SU-DHL-6 (cell line): ENCODE data around the gene IGLL5.

Source experiments
- H2AFZ ChIP-seq: fragments of 200-600 bp; sonication (generic); 2 replicates; pipeline ENCODE4 v1.6.1; 2014; ENCODE audit warnings: low read depth, mild to moderate bottlenecking, moderate library complexity, mixed read lengths, antibody characterized with exemption, low read length; ENCODE audit not compliant: severe bottlenecking
- H3F3A ChIP-seq: fragments of 200-600 bp; shearing (Covaris generic); 2 replicates; pipeline ENCODE4 v1.6.0; 2016; ENCODE audit warnings: antibody characterized with exemption, mild to moderate bottlenecking; ENCODE audit not compliant: insufficient read depth
- H3K27ac ChIP-seq: fragments of 200-600 bp; sonication (generic); 2 replicates; pipeline ENCODE4 v1.5.1; 2016; ENCODE audit warnings: low read depth, mild to moderate bottlenecking, low read length, moderate library complexity, mixed read lengths
- H3K27me3 ChIP-seq: fragments of 200-600 bp; sonication (generic), shearing (Covaris generic); 2 replicates; pipeline ENCODE4 v1.6.0; 2014; ENCODE audit warnings: mild to moderate bottlenecking, low read length
- H3K36me3 ChIP-seq: fragments of 200-600 bp; sonication (generic); 2 replicates; pipeline ENCODE4 v1.6.1; 2014; ENCODE audit warnings: mild to moderate bottlenecking, low read length, mixed read lengths
- H3K4me2 ChIP-seq: fragments of 300-600, 200-600 bp; shearing (Covaris generic), sonication (generic); 2 replicates; pipeline ENCODE4 v1.6.0; 2014; ENCODE audit warnings: low read length, low read depth, mild to moderate bottlenecking; ENCODE audit not compliant: poor library complexity, severe bottlenecking
- H3K4me3 ChIP-seq: fragments of 200-600 bp; sonication (generic); 2 replicates; pipeline ENCODE4 v1.5.1; 2014; ENCODE audit warnings: antibody characterized with exemption, low read length, mild to moderate bottlenecking, mixed read lengths; ENCODE audit not compliant: insufficient read depth, poor library complexity, severe bottlenecking
- H3K79me2 ChIP-seq: fragments of 200-600 bp; sonication (generic); 2 replicates; pipeline ENCODE4 v1.6.1; 2014; ENCODE audit warnings: mild to moderate bottlenecking, low read length, moderate library complexity; ENCODE audit not compliant: insufficient read depth
- H3K9ac ChIP-seq: fragments of 200-600 bp; sonication (generic); 2 replicates; pipeline ENCODE4 v1.7.0; 2014; ENCODE audit warnings: mild to moderate bottlenecking, low read length
- H3K9me2 ChIP-seq: fragments of 200-600 bp; sonication (generic); replicated peaks from 2 replicates; pipeline ENCODE4 v1.6.1; 2014; ENCODE audit warnings: low read length; ENCODE audit not compliant: insufficient read depth
- H3K9me3 ChIP-seq: fragments of 200-600 bp; sonication (generic); 2 replicates; pipeline ENCODE4 v1.6.1; 2014; ENCODE audit warnings: low read length, mixed read lengths; ENCODE audit not compliant: insufficient read depth
- H4K20me1 ChIP-seq: fragments of 200-600 bp; sonication (generic); 2 replicates; pipeline ENCODE4 v1.6.1; 2014; ENCODE audit warnings: low read depth, mild to moderate bottlenecking, antibody characterized with exemption, low read length, moderate library complexity, mixed read lengths
- EZH2phosphoT487 ChIP-seq: fragments of 200-600 bp; sonication (generic), shearing (Covaris generic); conservative IDR thresholded peaks from 2 replicates; pipeline ENCODE4 v1.6.1; 2018; ENCODE audit warnings: mild to moderate bottlenecking, antibody characterized with exemption, low read length, moderate library complexity, mixed read lengths
- TF ChIP-seq, protein P1 (sequence below): fragments of 200-600 bp; sonication (generic); IDR thresholded peaks from one replicate; pipeline ENCODE4 v1.5.1; 2017; ENCODE audit warnings: antibody characterized with exemption, mild to moderate bottlenecking, low read length, moderate library complexity; ENCODE audit not compliant: insufficient read depth, poor library complexity, severe bottlenecking

IGLL5 gene

DNA sequence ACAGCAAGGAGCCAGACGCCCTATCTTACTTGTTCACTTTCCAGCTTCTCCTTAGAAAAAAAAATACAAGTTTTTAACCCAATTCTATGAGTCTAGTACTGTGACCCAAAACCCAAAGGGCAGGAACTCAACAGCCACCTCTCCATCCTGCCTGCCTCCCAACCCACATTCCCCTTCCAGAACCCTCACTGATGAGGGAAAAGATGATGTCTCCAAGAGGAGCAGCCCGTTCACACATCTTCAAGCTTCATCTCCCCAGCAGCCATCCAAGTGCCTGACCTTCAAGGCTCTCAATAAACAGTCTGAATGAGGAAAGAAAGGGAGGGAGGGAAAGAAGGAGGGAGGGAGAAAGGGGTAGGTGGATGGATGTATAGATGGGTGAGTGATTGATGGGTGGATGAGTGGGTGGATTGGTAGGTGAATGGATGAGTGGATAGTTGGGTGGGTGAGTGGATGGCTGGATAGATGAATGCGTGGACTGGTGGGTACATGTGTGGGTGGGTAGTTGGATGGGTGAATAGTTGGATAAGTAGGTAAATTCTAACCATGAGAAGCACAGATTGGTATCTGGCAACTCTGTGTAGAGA, 50.4 kb downstream of the IGLL5 start:
- no peak for TF ChIP-seq EZH2phosphoT487
- TF ChIP-seq, protein P1, sequence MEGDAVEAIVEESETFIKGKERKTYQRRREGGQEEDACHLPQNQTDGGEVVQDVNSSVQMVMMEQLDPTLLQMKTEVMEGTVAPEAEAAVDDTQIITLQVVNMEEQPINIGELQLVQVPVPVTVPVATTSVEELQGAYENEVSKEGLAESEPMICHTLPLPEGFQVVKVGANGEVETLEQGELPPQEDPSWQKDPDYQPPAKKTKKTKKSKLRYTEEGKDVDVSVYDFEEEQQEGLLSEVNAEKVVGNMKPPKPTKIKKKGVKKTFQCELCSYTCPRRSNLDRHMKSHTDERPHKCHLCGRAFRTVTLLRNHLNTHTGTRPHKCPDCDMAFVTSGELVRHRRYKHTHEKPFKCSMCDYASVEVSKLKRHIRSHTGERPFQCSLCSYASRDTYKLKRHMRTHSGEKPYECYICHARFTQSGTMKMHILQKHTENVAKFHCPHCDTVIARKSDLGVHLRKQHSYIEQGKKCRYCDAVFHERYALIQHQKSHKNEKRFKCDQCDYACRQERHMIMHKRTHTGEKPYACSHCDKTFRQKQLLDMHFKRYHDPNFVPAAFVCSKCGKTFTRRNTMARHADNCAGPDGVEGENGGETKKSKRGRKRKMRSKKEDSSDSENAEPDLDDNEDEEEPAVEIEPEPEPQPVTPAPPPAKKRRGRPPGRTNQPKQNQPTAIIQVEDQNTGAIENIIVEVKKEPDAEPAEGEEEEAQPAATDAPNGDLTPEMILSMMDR: no peak
- H3K27ac ChIP-seq: peak overlapping the region; percentile 98

DNA sequence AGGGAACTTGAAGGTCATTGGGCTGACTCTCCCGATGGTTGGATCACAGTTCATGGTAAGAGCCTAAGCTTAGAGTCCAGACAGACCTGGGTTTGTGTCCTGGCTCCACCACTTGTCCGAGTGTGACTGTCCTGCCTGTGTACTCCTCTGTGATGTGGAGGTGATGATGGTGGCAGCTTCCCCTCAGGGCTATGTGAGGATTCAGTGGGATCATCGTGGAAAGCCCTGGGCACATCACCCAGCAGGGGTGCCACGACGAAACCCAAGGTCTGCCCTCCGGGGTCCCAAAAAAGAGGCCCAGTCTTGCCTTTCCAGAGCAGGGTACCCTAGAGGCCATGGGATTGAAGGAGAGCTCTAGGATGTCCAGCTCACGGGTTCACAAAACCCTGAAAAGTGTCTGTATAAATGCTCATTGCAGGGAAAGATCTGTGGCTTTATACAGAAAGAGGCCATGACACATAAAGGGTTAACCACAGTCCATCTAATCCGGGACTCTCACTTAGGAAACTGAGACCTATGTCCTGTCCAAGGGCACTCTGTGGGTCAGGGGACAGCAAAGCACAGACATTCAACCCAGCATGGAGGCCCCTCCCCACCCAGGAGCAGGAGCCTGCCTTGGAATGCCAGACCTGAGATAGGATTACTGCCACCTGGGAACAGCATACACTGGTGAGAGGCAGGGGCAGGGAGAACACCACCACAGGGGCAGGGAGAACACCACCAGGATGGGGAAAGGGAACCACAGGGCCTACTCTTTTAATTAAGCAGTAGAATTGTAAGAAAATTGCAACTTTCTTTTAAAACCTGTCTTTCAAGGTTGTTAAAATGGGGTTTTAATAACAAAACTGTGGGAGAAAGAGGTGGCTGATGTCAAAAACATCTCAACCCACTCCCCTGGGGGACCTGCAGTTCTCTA, 51.3 kb downstream of the IGLL5 start:
- Histone ChIP-seq H3K4me2 (peak overlapping the region; percentile 58), H3K27me3 (no peaks in the 10 kb centered on the region), H3K9me2 (no peaks in the 10 kb centered on the region), H3K9me3 (no peaks in the 10 kb centered on the region), H3F3A (peaks cover 39% of the 10 kb centered on the region), H2AFZ (no peak overlapping the region), H3K4me3 (no peak overlapping the region), H3K27ac (peak overlapping the region; percentile 98), H3K36me3 (no peaks in the 10 kb centered on the region), H3K9ac (peak overlapping the region; percentile 82), H4K20me1 (no peaks in the 10 kb centered on the region), H3K79me2 (peaks cover 40% of the 10 kb centered on the region)
- TF ChIP-seq, protein P1: no peak
- TF ChIP-seq EZH2phosphoT487: no peak

More for the DNA sequence above, 50.4 kb downstream of the IGLL5 start:
- Histone ChIP-seq H3K9ac (peak overlapping the region; percentile 82), H3K4me3 (no peak overlapping the region), H3K4me2 (peak overlapping the region; percentile 58), H3K9me2 (no peaks in the 10 kb centered on the region), H3K27me3 (no peaks in the 10 kb centered on the region), H2AFZ (no peak overlapping the region), H3K79me2 (peaks cover 40% of the 10 kb centered on the region), H3K9me3 (no peaks in the 10 kb centered on the region), H3K36me3 (no peaks in the 10 kb centered on the region), H4K20me1 (no peaks in the 10 kb centered on the region), H3F3A (peaks cover 29% of the 10 kb centered on the region)

DNA sequence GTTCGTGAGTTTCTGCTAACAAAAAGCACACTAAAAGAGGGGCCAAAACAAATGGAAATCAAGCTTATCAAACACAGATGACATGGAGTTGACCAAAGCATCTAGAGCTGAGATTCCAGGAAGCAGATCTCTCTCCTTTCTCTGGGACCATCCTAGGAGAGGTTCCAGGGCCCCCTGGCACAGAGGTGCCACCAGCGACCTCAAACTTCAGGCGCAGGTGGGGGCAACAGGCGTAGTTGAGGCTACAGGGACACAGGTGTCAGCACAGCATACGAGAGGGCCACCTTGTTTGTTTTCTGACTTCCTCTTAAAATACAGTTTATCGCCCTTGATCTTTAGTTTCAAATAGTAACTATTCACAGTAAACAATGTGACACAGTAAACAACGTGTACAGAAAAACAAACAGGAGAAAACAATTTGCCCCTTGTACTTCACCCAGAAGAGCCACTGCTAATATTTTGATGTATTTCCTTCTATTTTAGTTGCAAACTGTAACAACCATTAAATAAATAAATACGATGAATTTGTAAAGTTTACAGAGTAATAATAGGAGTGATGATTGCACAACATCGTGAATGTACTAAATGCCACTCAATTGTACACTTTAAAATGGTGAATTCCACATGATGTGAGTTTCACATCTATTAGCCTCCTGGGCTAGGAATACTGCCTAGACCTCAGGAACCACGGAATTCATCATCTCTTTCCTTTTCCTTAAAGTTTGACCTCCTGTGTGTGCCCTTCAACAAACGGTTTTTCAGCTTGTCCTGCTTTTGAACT, 52.2 kb downstream of the IGLL5 start:
- Histone ChIP-seq H3F3A (peaks cover 42% of the 10 kb centered on the region), H3K9ac (peak overlapping the region; percentile 82), H3K4me3 (no peak overlapping the region), H3K36me3 (no peaks in the 10 kb centered on the region), H3K4me2 (peak overlapping the region; percentile 58), H2AFZ (no peak overlapping the region), H3K9me2 (no peaks in the 10 kb centered on the region), H4K20me1 (no peaks in the 10 kb centered on the region), H3K27ac (peak overlapping the region; percentile 98), H3K27me3 (no peaks in the 10 kb centered on the region), H3K9me3 (no peaks in the 10 kb centered on the region), H3K79me2 (peaks cover 40% of the 10 kb centered on the region)
- no peak for TF ChIP-seq EZH2phosphoT487
- TF ChIP-seq, protein P1: no peak
